Measurements from ENCODE around the gene FAM193A.
"Not testable (repeated sequence)": the region's sequence is repeated elsewhere in the genome, so short reads cannot be mapped to it uniquely, and the experiment has no call there.

FAM193A gene

GRCh38 chr4:2514944-2515343 is 21.5 kb upstream of the FAM193A start:
- not testable (repeated sequence) for DNase-seq (ENCODE audit: low read depth in 2 of 2)

- DNase-seq (ENCODE audit: low read depth in 2 of 2), result no peak
Measured at GRCh38 chr4:2515830-2516550, 20.5 kb upstream of the FAM193A start.

- DNase-seq (ENCODE audit: low read depth in 2 of 2), result no peak
Measured at GRCh38 chr4:2516635-2517034, 19.8 kb upstream of the FAM193A start.

DNA sequence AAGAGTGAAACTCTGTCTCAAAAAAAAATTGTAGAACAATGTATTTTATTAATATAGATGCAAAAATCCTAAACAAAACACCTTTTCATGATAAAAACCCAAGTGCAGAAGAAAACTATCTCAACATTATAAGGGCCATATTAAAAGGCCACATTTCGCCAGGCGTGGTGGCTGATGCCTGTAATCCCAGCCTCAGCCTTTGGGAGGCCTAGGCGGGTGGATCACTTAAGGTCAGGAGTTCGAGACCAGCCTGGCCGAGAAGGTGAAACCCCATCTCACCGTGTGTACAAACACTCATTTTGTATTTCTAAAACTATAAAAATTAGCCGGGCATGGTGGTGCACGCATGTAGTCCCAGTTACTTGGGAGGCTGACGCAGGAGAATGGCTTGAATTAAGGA is 9.9 kb upstream of the FAM193A start:
- no peak for DNase-seq (ENCODE audit: low read depth in 2 of 2)

DNA sequence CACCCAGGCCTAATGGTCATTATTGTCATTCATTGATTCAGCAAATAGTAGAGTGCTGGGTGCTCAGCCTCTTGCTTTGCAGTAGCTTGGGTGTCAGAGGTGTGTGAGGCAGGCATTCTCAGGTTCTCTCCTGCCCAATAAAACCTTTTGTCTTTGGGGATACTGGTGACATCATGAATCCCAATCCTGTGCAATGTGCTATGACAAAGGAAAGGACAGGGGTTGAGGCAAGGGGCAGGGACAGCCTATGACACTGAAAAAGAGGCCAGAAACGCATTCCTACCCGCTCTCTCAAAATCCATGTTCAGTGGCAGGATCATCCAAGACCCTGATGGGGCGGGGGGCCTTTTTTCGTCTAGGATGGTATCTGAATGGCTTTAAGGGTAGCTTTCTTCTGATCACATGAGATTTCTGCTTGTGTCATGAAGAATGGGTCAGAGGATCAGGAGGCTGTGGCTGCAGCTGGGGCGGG is 1.5 kb upstream of the FAM193A start:
- no peak for DNase-seq (ENCODE audit: low read depth in 2 of 2)

- peak; percentile 12 to 24 for DNase-seq (ENCODE audit: low read depth in 2 of 2)
Measured at GRCh38 chr4:2535376-2536192, 863 bp upstream of the FAM193A start.

DNA sequence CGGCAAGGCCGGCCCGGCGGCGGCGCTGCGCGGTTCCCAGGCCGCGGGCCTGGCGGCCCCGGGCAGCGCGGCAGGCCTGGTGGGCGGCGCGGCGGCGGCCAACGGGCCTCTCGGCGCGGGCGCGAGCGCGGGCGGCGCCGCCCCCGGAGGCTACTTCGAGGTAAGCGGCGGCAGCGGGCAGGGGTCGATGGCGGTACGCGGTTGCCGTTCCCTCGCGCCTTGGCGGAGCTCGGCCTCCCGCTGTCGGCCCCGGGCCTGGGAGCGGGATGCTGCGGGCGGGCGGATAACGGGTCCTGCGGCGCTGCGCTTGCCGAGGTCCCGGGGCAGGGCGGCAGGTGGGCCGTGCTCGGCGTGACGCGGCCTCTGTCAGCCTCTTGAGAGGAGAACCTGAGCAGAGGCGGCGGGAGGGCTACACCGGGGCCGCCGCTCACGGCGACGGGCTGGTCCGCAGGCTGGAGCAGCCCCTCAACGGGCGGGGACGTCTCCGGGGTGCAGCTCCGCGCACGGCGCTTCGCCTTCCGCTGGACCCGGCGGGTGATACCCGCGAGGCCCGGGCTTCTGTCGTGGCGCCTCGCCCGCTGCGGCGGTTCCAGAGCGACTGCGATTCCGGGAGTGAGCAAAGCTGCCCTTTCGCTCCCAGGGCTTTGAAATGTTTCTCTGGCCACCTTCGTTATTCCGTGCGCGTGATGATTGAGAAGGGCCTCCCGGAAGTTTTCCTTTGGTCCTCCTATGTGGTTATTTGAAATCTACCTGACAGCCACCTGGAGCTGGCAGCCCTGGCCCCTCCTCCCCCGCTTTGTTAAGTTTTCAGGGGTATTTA is 774 bp downstream of the FAM193A start:
- peak; percentile 13 to 39 for DNase-seq (ENCODE audit: low read depth in 2 of 2)

GRCh38 chr4:2543580-2544191 is 7.2 kb downstream of the FAM193A start:
- not testable (repeated sequence) for DNase-seq (ENCODE audit: low read depth in 2 of 2)

DNA sequence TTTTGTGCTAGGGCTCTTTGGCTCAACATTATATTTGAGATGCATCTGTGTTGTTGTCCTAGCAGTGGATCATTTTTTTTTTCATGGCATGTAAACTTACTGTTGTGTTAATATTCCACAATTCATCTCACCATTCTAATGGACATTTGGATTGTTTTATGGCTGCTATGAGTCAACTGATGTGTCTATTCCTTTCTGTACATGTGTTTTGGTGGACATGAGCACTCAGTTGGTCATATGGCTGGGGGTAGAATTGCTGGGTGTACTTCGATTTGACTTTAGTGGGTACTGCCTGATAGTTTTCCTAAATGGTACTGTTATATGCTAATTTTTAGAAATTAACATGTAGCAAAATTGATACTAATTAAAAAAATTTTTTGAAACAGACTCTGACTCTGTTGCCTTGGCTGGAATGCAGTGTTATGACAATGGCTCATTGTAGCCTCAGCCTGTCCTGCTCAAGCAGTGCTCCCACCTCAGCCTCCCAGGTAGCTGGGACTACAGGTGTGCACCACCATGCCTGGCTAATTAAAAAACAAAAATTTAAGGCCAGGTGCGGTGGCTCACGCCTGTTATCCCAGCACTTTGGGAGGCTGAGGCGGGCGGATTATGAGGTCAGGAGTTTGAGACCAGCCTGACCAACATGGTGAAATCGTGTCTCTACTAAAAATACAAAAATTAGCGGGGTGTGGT is 9.0 kb downstream of the FAM193A start:
- no peak for DNase-seq (ENCODE audit: low read depth in 2 of 2)

DNA sequence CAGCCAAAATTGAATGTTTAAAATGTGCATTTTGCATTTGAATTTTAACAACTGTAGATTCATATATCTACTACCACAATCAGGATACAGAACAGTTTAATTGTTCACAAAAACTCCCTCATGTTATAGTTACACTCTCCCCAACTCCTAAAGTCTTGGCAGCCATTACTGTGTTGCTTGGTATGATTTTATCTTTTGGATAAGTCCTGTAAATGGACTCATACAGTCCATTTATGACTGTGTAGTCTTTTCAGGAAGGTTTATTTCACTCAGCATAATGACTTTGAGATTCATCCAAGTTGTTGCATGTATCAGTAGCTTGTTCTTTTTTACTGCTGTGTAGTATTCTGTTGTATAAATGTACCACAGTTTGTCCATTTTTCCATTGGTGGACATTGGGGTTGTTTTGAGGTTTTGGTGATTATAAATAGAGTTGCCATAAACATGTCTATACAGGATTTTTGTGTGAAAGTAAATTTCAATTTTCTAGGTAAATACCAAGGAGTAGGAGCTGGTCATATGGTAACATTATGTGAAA is 9.9 kb downstream of the FAM193A start:
- DNase-seq (ENCODE audit: low read depth in 2 of 2), result no peak

- not testable (repeated sequence) for DNase-seq (ENCODE audit: low read depth in 2 of 2)
Measured at GRCh38 chr4:2546961-2547691, 10.7 kb downstream of the FAM193A start.

DNA sequence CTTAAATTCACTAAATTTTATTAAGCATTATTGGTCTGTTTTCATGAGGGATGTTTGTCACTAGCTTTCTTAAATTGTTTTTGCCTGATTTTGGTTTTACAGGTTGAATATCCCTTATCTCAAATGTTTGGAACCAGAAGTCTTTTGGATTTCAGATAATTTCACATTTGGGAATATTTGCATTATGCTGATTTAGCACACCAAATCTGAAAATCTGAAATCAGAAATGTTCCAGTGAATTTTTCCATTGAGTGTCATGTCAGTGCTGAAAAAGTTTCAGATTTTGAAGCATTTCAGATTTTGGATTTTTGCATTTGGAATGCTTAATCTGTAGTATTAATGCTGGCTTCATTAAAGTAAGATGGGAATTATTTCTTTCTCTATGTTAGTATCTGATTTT is 14.7 kb downstream of the FAM193A start:
- DNase-seq (ENCODE audit: low read depth in 2 of 2), result no peak

- no peak for DNase-seq (ENCODE audit: low read depth in 2 of 2)
Measured at GRCh38 chr4:2552806-2553205, 16.4 kb downstream of the FAM193A start.

DNA sequence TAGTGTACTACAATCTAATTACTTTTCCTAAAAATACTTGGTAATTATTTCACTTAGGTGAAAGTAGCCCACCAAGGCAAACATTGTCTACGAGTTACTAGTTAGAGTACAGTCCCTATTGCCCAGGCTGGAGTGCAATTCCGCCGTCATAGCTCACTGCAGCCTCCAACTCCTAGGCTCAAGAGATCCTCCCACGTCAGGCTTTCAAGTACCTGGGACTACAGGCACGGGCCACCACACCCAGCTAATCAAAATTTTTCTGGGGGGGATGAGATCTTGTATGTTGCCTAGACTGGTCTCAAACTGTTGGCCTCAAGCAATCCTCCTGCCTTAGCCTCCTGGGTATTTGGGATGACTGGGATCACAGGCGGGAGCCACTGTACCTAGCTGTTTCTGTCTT is 21.9 kb downstream of the FAM193A start:
- no peak for DNase-seq (ENCODE audit: low read depth in 2 of 2)

DNA sequence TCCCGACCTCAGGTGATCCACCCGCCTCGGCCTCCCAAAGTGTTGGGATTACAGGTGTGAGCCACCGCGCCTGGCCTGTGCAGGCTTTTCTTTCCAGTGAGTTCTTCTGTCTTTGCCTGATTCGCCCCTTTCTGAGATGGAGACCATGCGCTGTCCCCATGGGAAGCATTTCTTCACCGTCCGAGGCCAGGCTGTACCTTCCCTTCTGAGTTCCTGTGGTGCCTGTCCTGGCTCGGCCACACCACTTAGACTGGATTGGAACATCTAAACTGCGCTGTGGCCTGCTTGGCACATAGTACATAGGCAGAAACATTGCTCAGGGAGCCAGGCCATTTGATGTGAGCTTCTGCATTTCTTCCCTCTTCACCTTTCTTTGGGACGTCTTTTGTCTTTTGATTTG is 23.7 kb downstream of the FAM193A start:
- no peak for DNase-seq (ENCODE audit: low read depth in 2 of 2)

DNA sequence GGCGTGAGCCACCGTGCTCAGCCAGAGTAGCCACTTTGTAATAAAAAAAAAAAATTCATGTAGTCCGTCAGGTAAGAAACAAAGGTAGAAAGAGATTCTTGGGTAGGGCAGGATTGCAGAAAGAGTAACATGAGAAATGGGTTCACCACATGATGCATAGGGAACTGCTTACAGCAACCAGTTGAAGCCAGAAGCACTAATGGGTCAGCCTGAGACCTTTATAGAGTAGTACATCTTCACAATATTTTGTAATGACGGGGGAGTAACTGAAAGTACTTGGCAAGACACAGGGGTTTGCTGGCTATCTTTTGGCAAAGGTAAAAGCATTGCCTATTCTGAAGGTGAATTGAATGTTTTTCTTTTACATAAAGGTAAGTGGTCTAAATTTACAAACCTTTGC is 29.1 kb downstream of the FAM193A start:
- no peak for DNase-seq (ENCODE audit: low read depth in 2 of 2)

GRCh38 chr4:2570036-2570435 is 33.6 kb downstream of the FAM193A start:
- DNase-seq (ENCODE audit: low read depth in 2 of 2), result no peak

DNA sequence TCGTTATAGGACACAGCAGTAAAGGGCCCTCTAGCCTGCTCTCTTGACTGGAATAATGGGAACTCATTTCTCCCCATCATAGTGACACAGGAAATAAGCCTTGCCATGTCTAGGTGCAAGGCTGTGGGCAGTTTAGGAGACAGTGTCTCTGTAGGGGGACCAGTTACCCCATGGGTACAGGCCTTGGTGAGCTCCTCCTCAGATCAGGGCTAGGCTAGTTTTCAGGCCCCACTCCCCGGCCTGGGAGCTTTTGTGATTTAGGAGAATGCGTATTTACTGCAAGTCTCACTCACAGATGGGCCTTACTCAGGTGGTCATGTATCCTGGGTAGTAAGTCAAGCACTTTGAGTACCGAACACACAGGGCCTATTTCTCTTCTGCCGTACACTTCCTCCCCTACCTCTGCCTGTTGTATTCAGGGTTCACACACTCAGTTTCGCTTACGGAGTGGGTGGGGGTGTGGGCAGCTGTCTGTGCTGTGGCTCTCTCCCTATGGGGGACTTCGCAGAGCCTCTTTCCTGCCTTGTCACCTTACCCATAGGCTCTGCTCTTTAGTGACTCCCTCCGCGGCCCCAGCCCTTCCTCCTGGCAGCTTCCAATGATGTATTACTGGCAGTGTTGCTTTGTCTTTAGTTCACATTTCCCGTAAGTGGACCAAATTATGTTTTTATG is 34.2 kb downstream of the FAM193A start:
- DNase-seq (ENCODE audit: low read depth in 2 of 2), result peak; percentile 40 to 55

GRCh38 chr4:2572076-2572475 is 35.6 kb downstream of the FAM193A start:
- DNase-seq (ENCODE audit: low read depth in 2 of 2), result no peak

- DNase-seq (ENCODE audit: low read depth in 2 of 2), result no peak
Measured at GRCh38 chr4:2572866-2573265, 36.4 kb downstream of the FAM193A start.

Data from stimulated activated CD8-positive, alpha-beta memory T cell treated with anti-CD3 and anti-CD28 coated beads, Interleukin-15, amount 100 ng/mL, for 4 hours (primary cell).